ENCODE data around the gene WDR77.

- peak; percentile 52 to 64 (median 56) for TF ChIP-seq CTCF (IDR thresholded peaks at IDR 0.05)
- no peak for TF ChIP-seq POLR2A (IDR thresholded peaks at IDR 0.05)
- TF ChIP-seq EP300 (IDR thresholded peaks at IDR 0.05), result no peak
Observed at GRCh38 chr1:111481387-111482221, 32.5 kb upstream of the WDR77 start.
